ENCODE measurements around the gene ARL16. TPM values are rescaled to one million over a fixed set of nuclear protein-coding genes. Genes with fewer than 3 reads are reported as not detected.

ARL16 gene
- total RNA-seq, 1 donor from 2014 or later: 38.6 TPM

- H3K27me3 Mint-ChIP-seq (ENCODE audit: low read depth, unreplicated experiment): no peaks in the 10 kb centered on the region
- Histone ChIP-seq H3K27ac (ENCODE audit: low read depth, low read length) (peak overlapping the region; percentile 80), H3K4me2 (ENCODE audit: low read length) (peak overlapping the region; percentile 94), H2AFZ (ENCODE audit: low read depth, low read length) (peak overlapping the region; percentile 64), H3K9me3 (ENCODE audit: insufficient read depth, low read depth, low read length) (no peaks in the 10 kb centered on the region), H3K27me3 (ENCODE audit: insufficient read depth, low read length) (no peaks in the 10 kb centered on the region), H3K4me3 (ENCODE audit: insufficient read depth, low read depth, low read length) (peak overlapping the region; percentile 81), H3K36me3 (ENCODE audit: insufficient read depth, low read length) (peaks cover 19% of the 10 kb centered on the region), H3K79me2 (ENCODE audit: insufficient read depth, low read length) (peaks cover 75% of the 10 kb centered on the region), H4K20me1 (ENCODE audit: insufficient read depth, low read length) (peaks cover 54% of the 10 kb centered on the region), H3K9ac (ENCODE audit: low read length) (peak overlapping the region; percentile 93), H3K4me1 (ENCODE audit: insufficient read depth, low read length) (peaks cover 29% of the 10 kb centered on the region)
- H3K36me3 Mint-ChIP-seq (ENCODE audit: low read depth, unreplicated experiment): peaks cover 11% of the 10 kb centered on the region
- TF ChIP-seq CTCF (IDR thresholded peaks at IDR 0.05; ENCODE audit: insufficient read depth, low read depth, low read length) (no peak), EZH2 (IDR thresholded peaks at IDR 0.05; ENCODE audit: insufficient read depth, low read length) (no peak)
- H3K4me1 Mint-ChIP-seq (ENCODE audit: low read depth, unreplicated experiment): peaks cover 14% of the 10 kb centered on the region
- peak; percentile 9 for FAIRE-seq
- peak overlapping the region; percentile 92 for H3K4me3 Mint-ChIP-seq (ENCODE audit: unreplicated experiment)
- H3K27ac Mint-ChIP-seq (ENCODE audit: unreplicated experiment): peak overlapping the region; percentile 83
- DNase-seq (ENCODE audit: low read depth): no peak
- H3K9me3 Mint-ChIP-seq (ENCODE audit: unreplicated experiment): no peaks in the 10 kb centered on the region
Measured at GRCh38 chr17:81682565-81683207, 911 bp downstream of the ARL16 start.

- H3K9me3 ChIP-seq (ENCODE audit: insufficient read depth, low read depth, low read length): no peaks in the 10 kb centered on the region
- H3K36me3 ChIP-seq (ENCODE audit: insufficient read depth, low read length): peaks cover 16% of the 10 kb centered on the region
- no peaks in the 10 kb centered on the region for H3K27me3 ChIP-seq (ENCODE audit: insufficient read depth, low read length)
- H3K27me3 Mint-ChIP-seq (ENCODE audit: low read depth, unreplicated experiment): no peaks in the 10 kb centered on the region
- peaks cover 66% of the 10 kb centered on the region for H3K79me2 ChIP-seq (ENCODE audit: insufficient read depth, low read length)
- H2AFZ ChIP-seq (ENCODE audit: low read depth, low read length): no peak overlapping the region
- DNase-seq (ENCODE audit: low read depth) (no peak), FAIRE-seq (no peak)
- no peaks in the 10 kb centered on the region for H3K9me3 Mint-ChIP-seq (ENCODE audit: unreplicated experiment)
- peak overlapping the region; percentile 94 for H3K4me2 ChIP-seq (ENCODE audit: low read length)
- H4K20me1 ChIP-seq (ENCODE audit: insufficient read depth, low read length): peaks cover 48% of the 10 kb centered on the region
- H3K4me1 ChIP-seq (ENCODE audit: insufficient read depth, low read length): peaks cover 29% of the 10 kb centered on the region
- no peak overlapping the region for H3K27ac ChIP-seq (ENCODE audit: low read depth, low read length)
- no peak overlapping the region for H3K27ac Mint-ChIP-seq (ENCODE audit: unreplicated experiment)
- H3K36me3 Mint-ChIP-seq (ENCODE audit: low read depth, unreplicated experiment): peaks cover 8% of the 10 kb centered on the region
- peak overlapping the region; percentile 69 for H3K4me3 Mint-ChIP-seq (ENCODE audit: unreplicated experiment)
- peaks cover 14% of the 10 kb centered on the region for H3K4me1 Mint-ChIP-seq (ENCODE audit: low read depth, unreplicated experiment)
- TF ChIP-seq CTCF (IDR thresholded peaks at IDR 0.05; ENCODE audit: insufficient read depth, low read depth, low read length): no peak
- no peak for TF ChIP-seq EZH2 (IDR thresholded peaks at IDR 0.05; ENCODE audit: insufficient read depth, low read length)
- no peak overlapping the region for H3K9ac ChIP-seq (ENCODE audit: low read length)
- H3K4me3 ChIP-seq (ENCODE audit: insufficient read depth, low read depth, low read length): no peak overlapping the region
Measured at GRCh38 chr17:81681672-81682071, 1.9 kb downstream of the ARL16 start.

DNA sequence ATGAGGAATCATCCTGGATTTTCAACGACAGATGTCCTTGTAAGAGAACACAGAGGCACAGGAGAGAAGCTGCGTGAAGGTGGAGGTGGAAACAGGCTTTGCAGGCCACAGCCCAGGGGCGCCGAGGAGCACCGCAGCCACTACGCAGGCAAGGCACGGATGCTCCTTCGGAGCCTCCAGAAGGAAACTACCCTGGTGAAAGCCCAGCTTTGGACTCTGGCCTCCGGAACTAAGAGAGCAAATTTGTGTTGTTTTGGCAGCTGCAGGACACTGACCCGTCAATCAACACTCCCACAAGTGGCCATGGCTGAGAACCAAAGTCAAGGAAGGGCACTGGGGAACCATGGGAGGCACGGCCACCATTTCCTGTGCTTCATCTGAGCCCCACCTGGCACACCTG lies 3.4 kb downstream of the ARL16 start:
- no peak for FAIRE-seq
- Histone ChIP-seq H3K9ac (ENCODE audit: low read length) (no peak overlapping the region), H4K20me1 (ENCODE audit: insufficient read depth, low read length) (peaks cover 37% of the 10 kb centered on the region), H3K4me3 (ENCODE audit: insufficient read depth, low read depth, low read length) (no peak overlapping the region), H3K27me3 (ENCODE audit: insufficient read depth, low read length) (no peaks in the 10 kb centered on the region), H2AFZ (ENCODE audit: low read depth, low read length) (no peak overlapping the region), H3K4me2 (ENCODE audit: low read length) (no peak overlapping the region), H3K4me1 (ENCODE audit: insufficient read depth, low read length) (peaks cover 21% of the 10 kb centered on the region), H3K79me2 (ENCODE audit: insufficient read depth, low read length) (peaks cover 52% of the 10 kb centered on the region), H3K9me3 (ENCODE audit: insufficient read depth, low read depth, low read length) (no peaks in the 10 kb centered on the region), H3K27ac (ENCODE audit: low read depth, low read length) (no peak overlapping the region), H3K36me3 (ENCODE audit: insufficient read depth, low read length) (peaks cover 4% of the 10 kb centered on the region)
- no peak overlapping the region for H3K4me3 Mint-ChIP-seq (ENCODE audit: unreplicated experiment)
- DNase-seq (ENCODE audit: low read depth): no peak
- H3K4me1 Mint-ChIP-seq (ENCODE audit: low read depth, unreplicated experiment): peaks cover 11% of the 10 kb centered on the region
- H3K36me3 Mint-ChIP-seq (ENCODE audit: low read depth, unreplicated experiment): peaks cover 6% of the 10 kb centered on the region
- TF ChIP-seq CTCF (IDR thresholded peaks at IDR 0.05; ENCODE audit: insufficient read depth, low read depth, low read length): no peak
- TF ChIP-seq EZH2 (IDR thresholded peaks at IDR 0.05; ENCODE audit: insufficient read depth, low read length): no peak
- H3K27ac Mint-ChIP-seq (ENCODE audit: unreplicated experiment): no peak overlapping the region
- no peaks in the 10 kb centered on the region for H3K9me3 Mint-ChIP-seq (ENCODE audit: unreplicated experiment)
- no peaks in the 10 kb centered on the region for H3K27me3 Mint-ChIP-seq (ENCODE audit: low read depth, unreplicated experiment)

Measured in astrocyte (in vitro differentiated cells and primary cell).